Measurements from ENCODE around the gene OSBPL8.

DNA sequence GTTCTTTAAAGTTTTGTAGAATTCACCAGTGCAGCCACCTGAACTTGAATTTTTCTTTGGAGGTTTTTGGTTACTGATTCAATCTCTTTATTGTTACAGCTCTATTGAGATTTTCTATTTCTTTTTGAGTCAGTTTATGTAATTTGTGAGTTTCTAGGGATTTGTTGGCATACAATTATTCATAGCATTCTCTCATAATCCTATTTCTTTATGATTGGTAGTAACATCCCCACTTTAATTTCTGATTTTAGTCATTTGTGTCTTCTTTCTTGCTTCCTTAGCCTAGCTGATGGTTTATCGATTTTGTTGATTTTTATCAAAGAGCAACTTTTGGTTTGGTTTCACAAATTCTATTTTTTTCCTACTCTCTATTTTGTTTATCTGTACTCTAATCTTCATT, 193.4 kb downstream of the OSBPL8 start:
- TF ChIP-seq RCOR1 (conservative IDR thresholded peaks at IDR 0.05; ENCODE audit: low read depth, low read length) (no peak), RAD21 (IDR thresholded peaks at IDR 0.05; ENCODE audit: insufficient read depth, low read depth, low read length) (no peak), TARDBP (IDR thresholded peaks at IDR 0.05; ENCODE audit: borderline replicate concordance) (no peak), ESRRA (IDR thresholded peaks at IDR 0.05; ENCODE audit: low read length) (no peak), CBFB (IDR thresholded peaks at IDR 0.05; ENCODE audit: low read depth) (no peak), SREBF2 (IDR thresholded peaks at IDR 0.05; ENCODE audit: low read length) (no peak)
- TF ChIP-seq, protein P1, sequence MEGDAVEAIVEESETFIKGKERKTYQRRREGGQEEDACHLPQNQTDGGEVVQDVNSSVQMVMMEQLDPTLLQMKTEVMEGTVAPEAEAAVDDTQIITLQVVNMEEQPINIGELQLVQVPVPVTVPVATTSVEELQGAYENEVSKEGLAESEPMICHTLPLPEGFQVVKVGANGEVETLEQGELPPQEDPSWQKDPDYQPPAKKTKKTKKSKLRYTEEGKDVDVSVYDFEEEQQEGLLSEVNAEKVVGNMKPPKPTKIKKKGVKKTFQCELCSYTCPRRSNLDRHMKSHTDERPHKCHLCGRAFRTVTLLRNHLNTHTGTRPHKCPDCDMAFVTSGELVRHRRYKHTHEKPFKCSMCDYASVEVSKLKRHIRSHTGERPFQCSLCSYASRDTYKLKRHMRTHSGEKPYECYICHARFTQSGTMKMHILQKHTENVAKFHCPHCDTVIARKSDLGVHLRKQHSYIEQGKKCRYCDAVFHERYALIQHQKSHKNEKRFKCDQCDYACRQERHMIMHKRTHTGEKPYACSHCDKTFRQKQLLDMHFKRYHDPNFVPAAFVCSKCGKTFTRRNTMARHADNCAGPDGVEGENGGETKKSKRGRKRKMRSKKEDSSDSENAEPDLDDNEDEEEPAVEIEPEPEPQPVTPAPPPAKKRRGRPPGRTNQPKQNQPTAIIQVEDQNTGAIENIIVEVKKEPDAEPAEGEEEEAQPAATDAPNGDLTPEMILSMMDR (IDR thresholded peaks at IDR 0.05 in 2 of 3, conservative IDR thresholded peaks at IDR 0.05 in 1 of 3; ENCODE audit: control insufficient read depth in 2 of 3, extremely low read depth in 1 of 3, insufficient read depth in 1 of 3, low read depth in 3 of 3, low read length in 3 of 3): no peak
- TF ChIP-seq, protein P2, sequence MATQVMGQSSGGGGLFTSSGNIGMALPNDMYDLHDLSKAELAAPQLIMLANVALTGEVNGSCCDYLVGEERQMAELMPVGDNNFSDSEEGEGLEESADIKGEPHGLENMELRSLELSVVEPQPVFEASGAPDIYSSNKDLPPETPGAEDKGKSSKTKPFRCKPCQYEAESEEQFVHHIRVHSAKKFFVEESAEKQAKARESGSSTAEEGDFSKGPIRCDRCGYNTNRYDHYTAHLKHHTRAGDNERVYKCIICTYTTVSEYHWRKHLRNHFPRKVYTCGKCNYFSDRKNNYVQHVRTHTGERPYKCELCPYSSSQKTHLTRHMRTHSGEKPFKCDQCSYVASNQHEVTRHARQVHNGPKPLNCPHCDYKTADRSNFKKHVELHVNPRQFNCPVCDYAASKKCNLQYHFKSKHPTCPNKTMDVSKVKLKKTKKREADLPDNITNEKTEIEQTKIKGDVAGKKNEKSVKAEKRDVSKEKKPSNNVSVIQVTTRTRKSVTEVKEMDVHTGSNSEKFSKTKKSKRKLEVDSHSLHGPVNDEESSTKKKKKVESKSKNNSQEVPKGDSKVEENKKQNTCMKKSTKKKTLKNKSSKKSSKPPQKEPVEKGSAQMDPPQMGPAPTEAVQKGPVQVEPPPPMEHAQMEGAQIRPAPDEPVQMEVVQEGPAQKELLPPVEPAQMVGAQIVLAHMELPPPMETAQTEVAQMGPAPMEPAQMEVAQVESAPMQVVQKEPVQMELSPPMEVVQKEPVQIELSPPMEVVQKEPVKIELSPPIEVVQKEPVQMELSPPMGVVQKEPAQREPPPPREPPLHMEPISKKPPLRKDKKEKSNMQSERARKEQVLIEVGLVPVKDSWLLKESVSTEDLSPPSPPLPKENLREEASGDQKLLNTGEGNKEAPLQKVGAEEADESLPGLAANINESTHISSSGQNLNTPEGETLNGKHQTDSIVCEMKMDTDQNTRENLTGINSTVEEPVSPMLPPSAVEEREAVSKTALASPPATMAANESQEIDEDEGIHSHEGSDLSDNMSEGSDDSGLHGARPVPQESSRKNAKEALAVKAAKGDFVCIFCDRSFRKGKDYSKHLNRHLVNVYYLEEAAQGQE (IDR thresholded peaks at IDR 0.05; ENCODE audit: low read depth, low read length): no peak

All from GM12878 (cell line).